ENCODE data around the gene CIDEC.
"Not testable (repeated sequence)": the region's sequence is repeated elsewhere in the genome, so short reads cannot be mapped to it uniquely, and the experiment has no call there.

GRCh38 chr3:9848860-9849259, 31.2 kb downstream of the CIDEC start:
- not testable (repeated sequence) for TF ChIP-seq ZBTB7A (tag by site-specific recombination; IDR thresholded peaks at IDR 0.05; ENCODE audit: low read depth); KLF7 (tag by site-specific recombination; IDR thresholded peaks at IDR 0.05; ENCODE audit: borderline replicate concordance); ZNF530 (tag by site-specific recombination; IDR thresholded peaks at IDR 0.05; ENCODE audit: low read depth); CTCF (tag by site-specific recombination; IDR thresholded peaks at IDR 0.05); REST (tag by site-specific recombination; IDR thresholded peaks at IDR 0.05); ZNF404 (tag by site-specific recombination; IDR thresholded peaks at IDR 0.05); ZNF701 (tag by site-specific recombination; IDR thresholded peaks at IDR 0.05); ZSCAN30 (tag by site-specific recombination; IDR thresholded peaks at IDR 0.05); ZNF157 (tag by site-specific recombination; IDR thresholded peaks at IDR 0.05); ZNF48 (tag by site-specific recombination; IDR thresholded peaks at IDR 0.05)
